ENCODE results near the gene TMEM272.
"Not testable (repeated sequence)": the region's sequence is repeated elsewhere in the genome, so short reads cannot be mapped to it uniquely, and the experiment has no call there.

Gene TMEM272

DNA sequence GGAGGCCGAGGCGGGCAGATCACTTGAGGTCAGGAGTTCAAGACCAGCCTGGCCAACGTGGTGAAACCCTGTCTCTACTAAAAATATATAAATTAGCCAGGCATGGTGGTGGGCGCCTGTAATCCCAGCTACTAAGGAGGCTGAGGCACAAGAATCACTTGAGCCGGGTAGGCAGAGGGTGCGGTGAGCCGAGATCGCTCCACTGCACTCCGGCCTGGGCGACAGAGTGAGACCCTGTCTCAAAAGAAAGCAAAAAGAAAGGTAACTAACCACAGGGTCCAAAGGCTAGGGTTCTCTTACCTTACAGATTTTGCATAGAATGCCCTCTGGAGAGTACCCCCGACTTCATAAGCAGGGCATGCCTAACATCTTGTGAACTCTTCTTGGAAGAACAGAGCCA is 20.3 kb downstream of the TMEM272 start:
- DNase-seq = not testable (repeated sequence)

DNA sequence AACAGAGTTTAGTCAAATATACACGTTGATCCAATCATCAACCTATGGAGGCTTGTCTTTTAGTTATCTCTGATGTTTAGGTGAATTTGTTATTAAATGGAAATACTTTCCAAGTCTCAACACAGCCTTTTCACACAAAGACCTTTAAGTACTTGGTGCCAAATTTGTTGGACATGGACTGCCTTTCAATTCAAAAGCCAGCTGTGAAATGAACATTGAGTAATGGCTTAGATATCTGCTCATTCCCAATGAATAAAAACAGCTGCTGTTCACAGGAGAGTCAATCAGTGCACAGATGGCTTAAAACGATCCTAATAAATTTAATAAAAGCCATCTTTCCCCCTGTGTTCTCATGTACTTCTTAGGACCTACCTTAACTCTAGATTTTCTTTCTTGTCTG is 21.1 kb downstream of the TMEM272 start:
- DNase-seq = no peak

DNA sequence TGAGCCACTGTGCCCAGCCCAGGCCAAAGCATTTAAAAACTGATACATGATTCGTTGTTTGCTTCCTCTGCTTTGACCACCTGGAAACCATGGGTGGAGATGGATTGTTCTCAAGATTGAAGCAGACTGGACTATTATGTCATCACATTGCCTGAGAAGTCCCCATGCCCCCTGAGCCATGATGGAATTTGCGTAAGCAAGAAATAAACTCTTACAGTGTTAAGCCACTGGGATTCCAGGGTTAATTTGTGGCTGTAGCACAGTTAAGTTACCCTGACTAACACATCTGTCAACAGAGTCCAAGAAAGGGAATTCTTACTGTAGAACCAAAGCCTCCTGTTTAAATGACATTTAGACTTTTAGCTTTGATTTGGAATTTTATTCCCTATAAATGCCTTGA is 21.6 kb downstream of the TMEM272 start:
- DNase-seq = no peak

- no peak for DNase-seq
These were observed 22.7 kb downstream of the TMEM272 start for GRCh38 chr13:51822106-51822815.

DNA sequence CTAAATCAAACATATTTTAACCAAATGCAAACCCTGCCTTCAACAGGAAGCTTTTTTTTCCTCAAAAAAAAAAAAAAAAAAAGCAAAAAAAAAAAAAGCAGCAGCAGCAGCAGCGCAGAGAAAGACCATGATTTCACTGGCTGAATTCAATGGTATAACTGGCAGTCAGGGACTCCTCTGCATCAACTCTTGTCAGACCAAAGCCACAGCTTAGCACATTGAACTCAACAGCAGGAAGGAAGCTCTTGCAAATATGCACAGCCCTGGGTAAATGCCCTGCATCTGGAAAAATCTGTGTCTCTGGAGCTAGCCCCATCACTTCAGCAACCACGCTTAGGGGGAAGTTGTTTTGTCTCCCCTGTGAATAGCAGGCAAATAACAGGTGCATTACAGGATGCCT is 23.4 kb downstream of the TMEM272 start:
- peak; percentile 38 to 76 (median 68) for DNase-seq

- no peak for DNase-seq
These were observed 24.9 kb downstream of the TMEM272 start for GRCh38 chr13:51820016-51820597.

- no peak for DNase-seq
These were observed 25.4 kb downstream of the TMEM272 start for GRCh38 chr13:51819544-51819943.

DNA sequence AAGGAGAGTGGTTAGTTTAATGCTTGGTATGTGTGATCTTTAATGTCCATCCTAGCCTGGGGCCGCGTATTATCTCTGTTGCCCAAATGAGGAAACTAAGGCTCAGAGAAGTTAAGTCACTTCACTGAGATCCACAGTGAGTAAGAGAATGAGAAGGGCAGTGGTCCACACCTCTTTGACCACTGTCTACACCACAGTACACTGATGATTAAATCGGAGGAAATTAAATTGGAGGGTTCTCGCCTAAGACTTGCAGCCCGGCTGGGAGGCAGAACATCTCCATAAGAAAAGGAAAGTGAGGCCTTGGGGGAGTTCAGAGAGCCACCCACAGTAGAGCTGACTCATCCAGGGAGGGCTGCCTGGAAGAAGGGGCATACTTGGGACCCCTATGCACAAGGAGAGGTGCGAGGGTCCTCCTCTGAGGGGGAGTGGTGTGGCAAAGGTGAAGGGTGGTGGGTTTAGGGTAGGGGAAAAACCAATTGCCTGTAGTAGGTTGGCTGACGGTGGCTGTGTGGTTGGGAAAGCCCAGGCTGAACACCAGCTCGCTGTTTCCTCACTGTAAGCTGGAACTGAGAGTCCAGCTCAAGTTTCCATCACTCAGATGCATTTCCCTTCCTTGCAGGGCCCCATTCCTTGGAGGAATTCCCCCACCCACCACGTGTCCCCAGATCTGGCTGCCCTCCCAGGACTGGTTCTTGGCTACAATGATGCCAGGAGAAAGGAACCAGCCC is 26.0 kb downstream of the TMEM272 start:
- DNase-seq = peak; percentile 54 to 78 (median 73)

- no peak for DNase-seq
These were observed 26.7 kb downstream of the TMEM272 start for GRCh38 chr13:51818276-51818675.

- no peak for DNase-seq
These were observed 27.3 kb downstream of the TMEM272 start for GRCh38 chr13:51817717-51818116.

DNA sequence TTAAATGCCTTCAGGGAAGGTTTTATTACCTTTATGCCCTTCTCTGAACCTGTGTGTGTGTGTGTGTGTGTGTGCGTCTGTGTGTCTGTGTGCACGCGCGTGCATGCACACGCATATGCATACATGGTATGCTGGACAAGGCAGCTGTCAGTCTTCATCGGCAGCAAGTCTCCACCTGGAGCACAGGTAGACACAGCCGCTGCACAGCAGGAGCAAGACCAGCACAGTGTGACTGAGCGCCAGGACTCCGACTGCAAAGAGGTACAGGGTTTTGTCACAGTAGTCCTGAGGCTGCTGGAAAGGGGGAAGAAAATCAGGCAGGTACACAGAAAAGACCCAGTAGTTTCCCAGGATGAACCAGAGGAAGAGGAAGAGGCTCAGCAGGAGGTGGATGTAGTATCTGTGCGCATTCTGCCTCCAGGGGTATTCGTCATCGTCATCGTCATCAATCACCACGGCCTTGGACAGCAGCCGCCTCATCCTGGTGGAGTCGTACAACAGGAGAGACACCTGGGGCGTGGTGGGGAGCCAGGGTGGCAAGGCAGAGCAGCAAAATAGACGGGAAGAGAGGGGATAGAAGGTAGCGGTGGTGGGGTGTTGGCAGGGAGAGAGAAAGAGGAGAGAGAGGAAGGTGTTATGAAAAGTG is 28.2 kb downstream of the TMEM272 start:
- DNase-seq = no peak

- no peak for DNase-seq
These were observed 29.1 kb downstream of the TMEM272 start for GRCh38 chr13:51815848-51816247.

DNA sequence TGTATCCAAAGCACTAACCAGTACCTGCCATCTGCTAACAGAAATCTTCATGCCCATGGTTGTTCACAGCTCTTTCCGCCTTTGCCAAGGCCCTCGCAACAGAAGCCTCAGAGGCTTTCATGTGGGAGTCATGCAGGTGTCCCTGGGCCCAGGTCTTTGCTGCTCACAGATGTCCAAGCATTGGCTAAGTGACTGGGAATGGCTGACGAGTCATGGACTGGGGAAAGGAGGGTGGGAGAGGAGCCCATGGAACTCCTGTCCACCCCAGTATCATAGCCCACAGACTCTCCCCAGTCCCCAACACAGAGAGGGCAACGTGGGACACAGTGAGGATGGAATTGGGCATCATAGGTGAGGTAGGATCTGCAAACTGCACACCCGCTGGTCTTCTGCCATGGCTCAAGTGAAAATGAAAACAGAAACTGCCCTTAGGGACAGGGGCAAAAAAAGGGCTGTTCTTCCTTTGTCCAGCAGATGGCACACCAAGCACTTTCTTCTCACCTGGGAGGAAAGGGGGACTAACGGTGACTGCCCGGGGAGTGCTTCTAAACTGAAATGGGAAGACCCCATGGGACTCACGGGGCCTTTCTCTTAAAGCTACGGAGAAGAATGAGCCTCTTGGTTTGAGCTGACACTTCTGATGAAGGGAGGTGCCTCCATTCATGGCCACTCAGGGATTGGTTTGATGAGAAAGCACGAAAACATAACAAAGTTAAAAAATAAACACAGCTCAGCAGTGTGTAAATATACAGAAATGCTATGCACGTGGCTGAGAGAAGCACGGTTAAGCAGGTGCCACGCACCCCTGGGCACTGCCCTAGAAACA is 29.9 kb downstream of the TMEM272 start:
- peak; percentile 71 to 80 (median 74) for DNase-seq

DNA sequence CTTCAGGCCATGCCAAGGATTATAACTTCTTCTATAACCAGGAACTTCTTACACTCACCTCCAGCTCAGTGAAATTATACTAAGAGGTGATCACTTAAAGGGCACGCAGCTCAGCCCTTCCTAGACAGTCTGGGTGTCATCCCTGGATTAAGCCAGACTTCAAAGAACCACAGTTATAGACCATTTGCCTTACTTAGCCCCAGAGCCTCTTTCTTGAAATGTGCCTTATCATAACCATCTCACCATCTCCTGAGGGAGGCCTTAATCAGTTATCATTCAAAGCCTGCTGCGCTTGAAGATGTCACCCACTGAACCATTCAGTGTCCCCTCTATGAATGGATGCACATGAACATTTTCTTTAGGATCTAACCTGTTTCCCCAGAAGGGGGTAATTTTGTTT is 30.9 kb downstream of the TMEM272 start:
- no peak for DNase-seq

GRCh38 chr13:51811920-51812451 is 33.0 kb downstream of the TMEM272 start:
- DNase-seq = peak; percentile 36 to 73 (median 67)

GRCh38 chr13:51811046-51811445 is 33.9 kb downstream of the TMEM272 start:
- DNase-seq = no peak

DNA sequence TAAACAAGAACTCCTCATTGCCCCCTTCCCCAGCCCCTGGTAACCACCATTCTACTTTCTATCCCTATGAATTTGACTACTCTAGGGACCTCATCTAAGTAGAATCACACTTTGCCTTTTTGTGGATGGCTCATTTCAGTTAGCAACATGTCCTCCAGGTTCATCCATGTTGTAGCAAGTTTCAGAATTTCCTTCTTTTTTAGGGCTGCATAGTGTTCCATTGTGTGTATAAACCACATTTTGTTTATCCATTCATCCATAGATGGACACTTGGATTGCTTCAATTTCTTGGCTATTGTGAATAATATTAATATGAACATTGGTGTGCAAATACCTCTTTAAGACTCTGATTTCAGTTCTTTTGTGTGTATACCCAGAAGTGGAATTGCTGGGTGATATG is 36.2 kb downstream of the TMEM272 start:
- DNase-seq = no peak

DNA sequence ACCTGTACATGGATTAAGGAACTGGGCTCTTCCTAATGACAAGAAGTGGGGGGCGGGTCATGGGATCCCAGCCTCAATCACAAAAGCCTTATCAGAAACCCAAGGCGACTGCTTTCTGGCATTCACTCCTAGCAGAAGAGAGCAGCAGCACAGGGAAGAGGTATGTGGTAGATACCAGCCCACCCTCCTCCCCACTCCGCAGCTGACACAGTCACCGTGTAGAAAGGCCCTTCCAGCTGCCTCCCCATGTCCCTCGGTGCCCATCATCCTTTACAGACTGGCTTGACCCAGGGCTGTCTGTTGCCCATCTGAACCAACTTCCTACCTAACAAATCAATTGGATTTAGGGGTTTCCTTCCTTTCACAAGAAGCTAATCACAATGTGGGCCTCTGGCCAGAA is 37.9 kb downstream of the TMEM272 start:
- no peak for DNase-seq

GRCh38 chr13:51806566-51806965 is 38.4 kb downstream of the TMEM272 start:
- DNase-seq = peak; percentile 34 to 63 (median 50)

DNA sequence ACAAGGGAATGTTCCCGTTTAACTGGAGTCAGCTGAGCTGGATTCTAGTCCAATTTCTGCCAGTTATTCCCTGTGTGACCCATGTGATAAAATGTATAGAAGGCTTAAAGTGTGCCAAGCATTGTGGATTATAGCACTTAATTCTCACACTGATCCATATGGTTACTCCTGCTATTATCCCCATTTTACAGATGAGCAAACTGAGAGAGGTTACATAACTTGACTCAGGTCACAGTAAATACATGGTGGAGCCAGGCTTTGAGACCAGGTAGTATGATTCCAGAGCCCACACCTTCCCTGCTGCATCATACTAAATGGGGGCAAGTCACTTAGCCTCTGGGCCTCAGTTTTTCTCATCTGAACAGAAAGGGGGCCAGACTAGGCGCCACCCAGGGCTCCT is 39.1 kb downstream of the TMEM272 start:
- DNase-seq = no peak

- no peak for DNase-seq
These were observed 39.7 kb downstream of the TMEM272 start for GRCh38 chr13:51805313-51805712.
